Keratinocyte (primary cell): ENCODE data around the gene EPB41L2. TPM values are rescaled to one million over a fixed set of nuclear protein-coding genes. Genes with fewer than 3 reads are reported as not detected.

ENCODE experiments used
- DNase-seq: peaks from one replicate; pipeline ENCODE4 v3.0.0-alpha.2; 2011; ENCODE audit warnings: low read depth, missing footprints, low spot score
- FAIRE-seq: peaks from 2 replicates; lab custom pipeline; 2011; peaks lifted over from hg19 to GRCh38; lab: Jason Lieb, UNC
- H2AFZ ChIP-seq: 2 replicates; pipeline ENCODE4 v1.6.0; 2012; ENCODE audit warnings: low read length, control low read depth, inconsistent platforms; ENCODE audit not compliant: control insufficient read depth
- H3K27ac ChIP-seq: 2 replicates; pipeline ENCODE4 v1.5.1; 2011; ENCODE audit warnings: low read length; ENCODE audit not compliant: control insufficient read depth, insufficient read depth
- H3K27me3 ChIP-seq: 3 replicates; pipeline ENCODE4 v1.6.0; 2011; ENCODE audit warnings: low read length; ENCODE audit not compliant: control insufficient read depth, insufficient read depth; ENCODE audit errors: extremely low read depth
- H3K36me3 ChIP-seq, 2 experiments: 2 replicates in 1 of 2; 3 replicates in 1 of 2; pipeline ENCODE4 v1.5.1; 2011; ENCODE audit warnings: low read length in 2 of 2, mild to moderate bottlenecking in 1 of 2; ENCODE audit not compliant: control insufficient read depth in 2 of 2, insufficient read depth in 2 of 2; ENCODE audit errors: extremely low read depth in 1 of 2
- H3K4me1 ChIP-seq: 3 replicates; pipeline ENCODE4 v1.5.1; 2011; ENCODE audit warnings: low read length; ENCODE audit not compliant: control insufficient read depth, insufficient read depth; ENCODE audit errors: extremely low read depth
- H3K4me2 ChIP-seq: 3 replicates; pipeline ENCODE4 v1.6.0; 2011; ENCODE audit warnings: low read depth, low read length; ENCODE audit not compliant: control insufficient read depth, insufficient read depth; ENCODE audit errors: extremely low read depth
- H3K4me3 ChIP-seq, 3 experiments: fragments of 200-600 bp in 1 of 3; sonication (generic) in 1 of 3; 2 replicates in 2 of 3; 3 replicates in 1 of 3; pipeline ENCODE4 v1.5.1; 2011 to 2016; ENCODE audit warnings: low read length in 3 of 3, mild to moderate bottlenecking in 3 of 3, control low read depth in 2 of 3, inconsistent platforms in 1 of 3, low read depth in 1 of 3, mixed read lengths in 1 of 3, mixed run types in 1 of 3, moderate library complexity in 1 of 3; ENCODE audit not compliant: control insufficient read depth in 2 of 3, insufficient read depth in 2 of 3; ENCODE audit errors: extremely low read depth in 1 of 3
- H3K79me2 ChIP-seq: 2 replicates; pipeline ENCODE4 v1.6.0; 2012; ENCODE audit warnings: low read length; ENCODE audit not compliant: control insufficient read depth, insufficient read depth
- H3K9ac ChIP-seq: 3 replicates; pipeline ENCODE4 v1.6.0; 2011; ENCODE audit warnings: low read length; ENCODE audit not compliant: control insufficient read depth, insufficient read depth; ENCODE audit errors: extremely low read depth
- H3K9me1 ChIP-seq: 3 replicates; pipeline ENCODE4 v1.6.0; 2011; ENCODE audit warnings: low read length; ENCODE audit not compliant: control insufficient read depth, insufficient read depth; ENCODE audit errors: extremely low read depth
- H3K9me3 ChIP-seq: 2 replicates; pipeline ENCODE4 v1.5.1; 2012; ENCODE audit warnings: low read depth, low read length; ENCODE audit not compliant: control insufficient read depth
- H4K20me1 ChIP-seq: 3 replicates; pipeline ENCODE4 v1.6.0; 2011; ENCODE audit warnings: low read length; ENCODE audit not compliant: control insufficient read depth, insufficient read depth; ENCODE audit errors: extremely low read depth
- EZH2 ChIP-seq: IDR thresholded peaks from one replicate; pipeline ENCODE4 v1.6.1; 2012; ENCODE audit warnings: inconsistent platforms, mild to moderate bottlenecking, low read length, moderate library complexity
- dilution Hi-C: fragments of 300-500 bp; cut with MboI; formaldehyde crosslinking; loops from one replicate; pipeline ENCODE4 v1.7.0; 2020; ENCODE audit warnings: low sequenced_read_pairs; ENCODE audit not compliant: extremely low pct_ligation_motif_present
- polyA plus RNA-seq, 5 experiments: library from polyadenylated mRNA; depleted of rRNA in 3 of 5; stranded (reverse) in 3 of 5; stranded (forward) in 1 of 5; unstranded in 1 of 5; fragments of >200 nt; gene quantifications; 1 replicate in 1 of 5; 2 replicates in 3 of 5; 3 replicates in 1 of 5; pipeline versions ENCODE4 v1.2.1 to v1.2.3, GENCODE V29; 2011 to 2012; ENCODE audit warnings: missing spikeins in 2 of 5, low read depth in 1 of 5, low replicate concordance in 1 of 5
- TF ChIP-seq, protein P1 (sequence below), 3 experiments: IDR thresholded peaks in 1 of 3; conservative IDR thresholded peaks in 1 of 3; optimal IDR thresholded peaks in 1 of 3; 2 replicates in 2 of 3; 3 replicates in 1 of 3; pipeline versions ENCODE3 to v1.5.1; 2011; ENCODE audit warnings: low read length in 3 of 3, mild to moderate bottlenecking in 3 of 3, moderate library complexity in 2 of 3, control low read depth in 1 of 3, inconsistent platforms in 1 of 3; ENCODE audit not compliant: insufficient read depth in 2 of 3; ENCODE audit errors: extremely low read depth in 1 of 3

Gene EPB41L2
- polyA plus RNA-seq, 1 donor (not counting 4 experiments of a cell fraction or from before 2014, with no cell fraction given) = 22.0 TPM

DNA sequence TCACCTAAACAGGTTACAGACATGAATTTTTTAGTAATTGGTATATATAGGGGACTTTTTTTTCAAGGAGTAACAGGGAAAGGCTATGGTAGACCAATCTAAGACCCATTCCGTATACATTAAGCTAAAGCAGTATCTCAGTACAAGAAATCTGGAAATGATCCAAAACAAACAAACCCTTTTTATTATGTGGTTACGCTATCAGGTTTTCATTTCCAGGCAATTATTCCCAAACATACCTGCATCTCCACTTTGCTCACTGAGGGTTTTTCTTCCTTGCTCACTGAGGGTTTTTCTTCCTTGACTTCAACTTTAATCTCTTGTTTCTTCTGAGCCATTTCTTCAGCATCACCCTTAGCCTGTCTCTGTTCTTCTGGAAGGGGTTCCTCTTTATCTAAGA is 107.3 kb downstream of the EPB41L2 start:
- no peak for TF ChIP-seq EZH2
- TF ChIP-seq, protein P1, sequence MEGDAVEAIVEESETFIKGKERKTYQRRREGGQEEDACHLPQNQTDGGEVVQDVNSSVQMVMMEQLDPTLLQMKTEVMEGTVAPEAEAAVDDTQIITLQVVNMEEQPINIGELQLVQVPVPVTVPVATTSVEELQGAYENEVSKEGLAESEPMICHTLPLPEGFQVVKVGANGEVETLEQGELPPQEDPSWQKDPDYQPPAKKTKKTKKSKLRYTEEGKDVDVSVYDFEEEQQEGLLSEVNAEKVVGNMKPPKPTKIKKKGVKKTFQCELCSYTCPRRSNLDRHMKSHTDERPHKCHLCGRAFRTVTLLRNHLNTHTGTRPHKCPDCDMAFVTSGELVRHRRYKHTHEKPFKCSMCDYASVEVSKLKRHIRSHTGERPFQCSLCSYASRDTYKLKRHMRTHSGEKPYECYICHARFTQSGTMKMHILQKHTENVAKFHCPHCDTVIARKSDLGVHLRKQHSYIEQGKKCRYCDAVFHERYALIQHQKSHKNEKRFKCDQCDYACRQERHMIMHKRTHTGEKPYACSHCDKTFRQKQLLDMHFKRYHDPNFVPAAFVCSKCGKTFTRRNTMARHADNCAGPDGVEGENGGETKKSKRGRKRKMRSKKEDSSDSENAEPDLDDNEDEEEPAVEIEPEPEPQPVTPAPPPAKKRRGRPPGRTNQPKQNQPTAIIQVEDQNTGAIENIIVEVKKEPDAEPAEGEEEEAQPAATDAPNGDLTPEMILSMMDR (optimal IDR thresholded peaks at IDR 0.05 in 1 of 3, IDR thresholded peaks at IDR 0.05 in 1 of 3, conservative IDR thresholded peaks at IDR 0.05 in 1 of 3; ENCODE audit: extremely low read depth in 1 of 3, insufficient read depth in 2 of 3, low read length in 3 of 3) = no peak
- no peak for FAIRE-seq
- H4K20me1 ChIP-seq = no peaks in the 10 kb centered on the region
- no peak overlapping the region for H2AFZ ChIP-seq
- H3K27ac ChIP-seq = no peak overlapping the region
- no peak for DNase-seq
- no peaks in the 10 kb centered on the region for H3K4me1 ChIP-seq
- no peaks in the 10 kb centered on the region for H3K9me1 ChIP-seq
- no peaks in the 10 kb centered on the region for H3K36me3 ChIP-seq
- H3K4me2 ChIP-seq = no peak overlapping the region
- H3K9me3 ChIP-seq = no peaks in the 10 kb centered on the region
- H3K27me3 ChIP-seq = no peaks in the 10 kb centered on the region
- H3K9ac ChIP-seq = no peak overlapping the region
- H3K79me2 ChIP-seq = no peaks in the 10 kb centered on the region
- dilution Hi-C loops = no loop called here
- no peak overlapping the region for H3K4me3 ChIP-seq

DNA sequence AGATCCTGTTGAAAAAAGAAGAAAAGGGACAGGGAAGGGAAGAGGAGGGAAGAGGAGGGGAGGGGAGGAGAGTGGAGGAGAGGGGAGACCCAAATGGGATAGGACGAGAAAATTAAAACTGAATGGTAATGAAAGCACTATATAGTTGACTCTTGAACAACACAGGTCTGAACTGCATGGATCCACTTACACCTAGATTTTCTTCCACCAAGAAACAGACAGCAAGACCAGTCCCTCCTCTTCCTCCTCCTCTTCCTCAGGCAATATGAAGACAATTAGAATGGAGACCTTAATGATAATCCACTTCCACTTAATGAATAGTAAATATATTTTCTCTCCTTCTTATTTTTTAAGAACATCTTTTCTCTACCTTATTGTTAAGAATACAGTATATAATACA is 113.5 kb downstream of the EPB41L2 start:
- dilution Hi-C loops = no loop called here
- H3K79me2 ChIP-seq = no peaks in the 10 kb centered on the region

More for the DNA sequence above, 113.5 kb downstream of the EPB41L2 start:
- Histone ChIP-seq H3K9ac (no peak overlapping the region), H3K9me3 (no peaks in the 10 kb centered on the region), H3K4me3 (no peak overlapping the region), H3K4me2 (no peak overlapping the region), H2AFZ (no peak overlapping the region), H4K20me1 (no peaks in the 10 kb centered on the region), H3K4me1 (no peaks in the 10 kb centered on the region), H3K27me3 (no peaks in the 10 kb centered on the region), H3K27ac (no peak overlapping the region), H3K9me1 (no peaks in the 10 kb centered on the region), H3K36me3 (no peaks in the 10 kb centered on the region)
- no peak for FAIRE-seq
- DNase-seq = no peak
- no peak for TF ChIP-seq EZH2
- TF ChIP-seq, protein P1 (optimal IDR thresholded peaks at IDR 0.05 in 1 of 3, IDR thresholded peaks at IDR 0.05 in 1 of 3, conservative IDR thresholded peaks at IDR 0.05 in 1 of 3; ENCODE audit: extremely low read depth in 1 of 3, insufficient read depth in 2 of 3, low read length in 3 of 3) = no peak
